NCI-H128 (cell line): ENCODE measurements around the gene IFI30.

Source experiments
- DNase-seq: peaks from one replicate; lab custom pipeline; 2025; ENCODE audit not compliant: unreplicated experiment; lab: John Stamatoyannopoulos, UW

The IFI30 gene

GRCh38 chr19:18170714-18171255, 2.8 kb upstream of the IFI30 start:
- DNase-seq: no peak

GRCh38 chr19:18171605-18172327, 1.8 kb upstream of the IFI30 start:
- no peak for DNase-seq

- no peak for DNase-seq
Observed at GRCh38 chr19:18172331-18173053, 1.1 kb upstream of the IFI30 start.

GRCh38 chr19:18173054-18173571, 500 bp upstream of the IFI30 start:
- no peak for DNase-seq

- DNase-seq: no peak
Observed at GRCh38 chr19:18174983-18175382, 1.4 kb downstream of the IFI30 start.

GRCh38 chr19:18176367-18177310, 3.0 kb downstream of the IFI30 start:
- DNase-seq: no peak

- DNase-seq: no peak
Observed at GRCh38 chr19:18179957-18180356, 6.3 kb downstream of the IFI30 start.

GRCh38 chr19:18183529-18183928, 9.9 kb downstream of the IFI30 start:
- no peak for DNase-seq

GRCh38 chr19:18185538-18185937, 11.9 kb downstream of the IFI30 start:
- DNase-seq: no peak

GRCh38 chr19:18190278-18190677, 16.7 kb downstream of the IFI30 start:
- no peak for DNase-seq

- no peak for DNase-seq
Observed at GRCh38 chr19:18191640-18192062, 18.0 kb downstream of the IFI30 start.

GRCh38 chr19:18192673-18193387, 19.2 kb downstream of the IFI30 start, which contains the start of gene MPV17L2:
TSS of gene MPV17L2 (plus strand) at chr19:18193218. CDS start at chr19:18193282, 64 bp downstream.
- DNase-seq: peak; percentile 99

- DNase-seq: no peak
Observed at GRCh38 chr19:18193388-18194180, 20.0 kb downstream of the IFI30 start.

- DNase-seq: no peak
Observed at GRCh38 chr19:18194181-18194530, 20.5 kb downstream of the IFI30 start.

GRCh38 chr19:18194554-18195238, 21.1 kb downstream of the IFI30 start:
- DNase-seq: no peak

GRCh38 chr19:18196511-18196845, 22.9 kb downstream of the IFI30 start:
- DNase-seq: no peak

GRCh38 chr19:18197306-18197705, 23.7 kb downstream of the IFI30 start:
- DNase-seq: no peak

GRCh38 chr19:18197941-18198340, 24.3 kb downstream of the IFI30 start:
- DNase-seq: no peak

- no peak for DNase-seq
Observed at GRCh38 chr19:18198374-18198773, 24.8 kb downstream of the IFI30 start.
